ENCODE results near the gene CAPZA3.

The CAPZA3 gene

DNA sequence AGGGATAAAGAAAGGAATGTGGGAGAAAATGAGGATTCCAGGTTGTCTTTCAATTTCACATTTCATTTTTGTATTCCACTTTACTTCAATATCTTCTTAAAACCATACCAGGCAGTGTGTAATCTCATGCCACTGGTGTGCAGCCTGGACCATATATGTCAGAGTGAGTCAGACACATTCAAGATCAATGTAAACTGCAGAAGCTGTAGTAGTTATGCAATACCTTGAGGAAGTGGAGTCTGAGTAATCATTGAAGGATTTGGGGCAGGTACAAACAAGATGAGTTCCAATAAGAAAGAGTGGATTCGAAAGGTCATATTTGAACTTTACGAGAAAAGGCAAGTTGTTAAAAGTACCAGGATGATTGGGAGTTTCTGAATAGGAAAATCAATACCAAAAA lies 14.2 kb upstream of the CAPZA3 start:
- TF ChIP-seq, protein P1, sequence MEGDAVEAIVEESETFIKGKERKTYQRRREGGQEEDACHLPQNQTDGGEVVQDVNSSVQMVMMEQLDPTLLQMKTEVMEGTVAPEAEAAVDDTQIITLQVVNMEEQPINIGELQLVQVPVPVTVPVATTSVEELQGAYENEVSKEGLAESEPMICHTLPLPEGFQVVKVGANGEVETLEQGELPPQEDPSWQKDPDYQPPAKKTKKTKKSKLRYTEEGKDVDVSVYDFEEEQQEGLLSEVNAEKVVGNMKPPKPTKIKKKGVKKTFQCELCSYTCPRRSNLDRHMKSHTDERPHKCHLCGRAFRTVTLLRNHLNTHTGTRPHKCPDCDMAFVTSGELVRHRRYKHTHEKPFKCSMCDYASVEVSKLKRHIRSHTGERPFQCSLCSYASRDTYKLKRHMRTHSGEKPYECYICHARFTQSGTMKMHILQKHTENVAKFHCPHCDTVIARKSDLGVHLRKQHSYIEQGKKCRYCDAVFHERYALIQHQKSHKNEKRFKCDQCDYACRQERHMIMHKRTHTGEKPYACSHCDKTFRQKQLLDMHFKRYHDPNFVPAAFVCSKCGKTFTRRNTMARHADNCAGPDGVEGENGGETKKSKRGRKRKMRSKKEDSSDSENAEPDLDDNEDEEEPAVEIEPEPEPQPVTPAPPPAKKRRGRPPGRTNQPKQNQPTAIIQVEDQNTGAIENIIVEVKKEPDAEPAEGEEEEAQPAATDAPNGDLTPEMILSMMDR (conservative IDR thresholded peaks at IDR 0.05; ENCODE audit: low read length): no peak
- DNase-seq (ENCODE audit: low read depth): peak; percentile 64
- H3K4me3 ChIP-seq (ENCODE audit: low read length): no peak overlapping the region

DNA sequence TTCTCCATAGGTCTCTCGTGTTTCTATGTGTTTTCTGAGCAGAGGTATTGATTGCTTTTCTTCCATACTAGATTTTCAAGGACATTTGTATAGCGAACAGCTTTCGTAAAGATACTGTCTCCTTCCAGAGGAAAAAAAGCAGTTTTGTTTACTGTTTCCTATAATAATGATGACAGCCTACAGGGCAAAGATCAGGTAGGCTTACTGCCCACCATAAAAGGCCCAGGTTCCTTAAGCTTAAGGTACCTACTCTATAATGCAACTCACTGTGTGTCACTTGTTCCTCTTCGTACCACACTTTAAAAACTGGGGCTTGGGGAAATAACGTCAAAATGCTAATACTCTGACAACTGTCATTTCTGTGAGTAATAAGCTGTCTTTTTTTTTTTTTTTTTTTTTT lies 6.8 kb upstream of the CAPZA3 start:
- no peak for DNase-seq (ENCODE audit: low read depth)
- TF ChIP-seq, protein P1 (conservative IDR thresholded peaks at IDR 0.05; ENCODE audit: low read length): no peak
- no peak overlapping the region for H3K4me3 ChIP-seq (ENCODE audit: low read length)

DNA sequence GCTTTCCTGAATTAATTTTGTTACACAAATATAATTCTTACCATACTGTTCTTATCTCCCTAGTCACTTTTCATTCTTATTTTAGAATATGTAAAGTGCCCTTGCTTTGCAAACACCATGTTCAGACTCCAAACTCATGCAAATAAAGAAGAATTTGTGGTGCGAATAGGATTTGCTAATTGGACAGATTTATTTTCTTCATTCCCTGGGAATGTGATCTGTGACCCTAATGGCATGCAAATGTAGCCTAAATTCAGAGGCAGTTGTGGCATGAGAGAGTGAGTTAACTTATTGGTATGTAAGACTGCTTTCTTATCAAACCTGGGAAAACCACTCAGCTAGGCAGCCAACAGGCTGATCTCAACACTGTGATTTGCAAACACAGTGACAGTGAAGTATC lies 10.0 kb downstream of the CAPZA3 start:
- TF ChIP-seq, protein P1 (conservative IDR thresholded peaks at IDR 0.05; ENCODE audit: low read length): no peak
- no peak overlapping the region for H3K4me3 ChIP-seq (ENCODE audit: low read length)
- DNase-seq (ENCODE audit: low read depth): peak; percentile 99

DNA sequence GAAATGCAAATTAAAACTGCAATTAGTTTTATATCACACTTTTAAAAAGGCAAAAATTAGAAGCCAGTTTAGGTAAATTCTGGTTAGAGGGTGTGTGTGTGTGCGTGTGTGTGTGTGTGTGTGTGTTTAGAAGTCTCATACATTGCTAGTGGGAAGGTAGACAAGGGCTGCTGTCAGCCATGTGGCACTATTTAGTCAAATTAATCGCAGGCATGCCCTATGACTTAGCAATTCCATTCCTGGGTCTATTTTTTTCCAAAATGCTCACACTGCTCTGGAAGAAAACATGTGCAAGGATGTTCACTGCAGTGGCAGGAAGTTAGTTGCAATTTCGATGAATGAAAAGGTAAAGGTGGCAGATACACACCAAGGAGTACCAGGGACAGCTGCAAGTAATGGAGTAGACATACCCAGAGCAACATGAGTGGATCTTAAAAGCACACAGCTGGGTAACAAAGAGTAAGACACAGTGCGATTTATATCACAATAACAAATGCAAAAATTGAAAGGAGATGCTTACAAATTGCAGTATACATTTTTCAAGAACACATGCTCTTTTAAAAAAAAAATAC lies 11.6 kb downstream of the CAPZA3 start:
- H3K4me3 ChIP-seq (ENCODE audit: low read length): no peak overlapping the region
- TF ChIP-seq, protein P1 (conservative IDR thresholded peaks at IDR 0.05; ENCODE audit: low read length): no peak
- DNase-seq (ENCODE audit: low read depth): peak; percentile 91

DNA sequence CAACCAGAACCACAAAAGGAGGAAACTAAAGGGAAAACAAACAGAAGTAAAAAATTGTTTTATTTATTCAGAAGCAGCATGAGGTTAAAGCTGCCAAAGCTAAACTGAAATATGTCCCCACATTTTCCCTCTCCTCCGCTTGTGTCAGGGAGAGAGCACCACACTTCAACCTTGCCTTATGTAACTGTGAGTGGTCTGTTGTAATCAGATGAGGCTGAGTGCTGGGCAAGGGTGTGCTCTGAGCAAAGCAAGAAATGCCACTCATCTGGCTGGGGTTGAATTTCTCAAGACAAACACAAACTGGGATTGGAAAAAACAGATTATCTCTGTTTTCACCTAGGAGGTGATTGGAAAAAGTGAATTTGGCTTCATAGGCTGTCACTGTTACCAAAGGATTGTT lies 12.2 kb downstream of the CAPZA3 start:
- peak; percentile 83 for DNase-seq (ENCODE audit: low read depth)
- TF ChIP-seq, protein P1 (conservative IDR thresholded peaks at IDR 0.05; ENCODE audit: low read length): 0 out of 2 replicates have a peak, but pooled peaks have one; percentile 0
- no peak overlapping the region for H3K4me3 ChIP-seq (ENCODE audit: low read length)

DNA sequence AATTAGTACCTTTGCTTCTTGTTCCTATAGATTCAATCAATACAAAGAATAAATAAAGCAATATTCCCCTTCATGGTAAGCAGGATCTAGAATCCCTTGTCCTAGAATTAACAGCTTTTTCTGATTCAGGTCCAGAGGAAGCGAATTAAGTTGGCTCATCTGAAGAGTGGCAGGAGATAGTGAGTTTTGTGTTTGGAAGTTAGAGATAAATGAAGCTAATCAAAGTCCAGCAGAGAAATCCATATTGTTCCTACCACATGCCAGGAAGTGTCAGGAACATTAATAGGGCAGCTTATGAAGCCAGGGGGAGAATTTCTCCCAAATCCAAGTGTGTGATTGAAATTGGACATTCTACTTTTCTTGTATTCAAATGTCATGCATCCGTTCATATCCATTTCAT lies 13.9 kb downstream of the CAPZA3 start:
- TF ChIP-seq, protein P1 (conservative IDR thresholded peaks at IDR 0.05; ENCODE audit: low read length): no peak
- no peak for DNase-seq (ENCODE audit: low read depth)
- H3K4me3 ChIP-seq (ENCODE audit: low read length): no peak overlapping the region

DNA sequence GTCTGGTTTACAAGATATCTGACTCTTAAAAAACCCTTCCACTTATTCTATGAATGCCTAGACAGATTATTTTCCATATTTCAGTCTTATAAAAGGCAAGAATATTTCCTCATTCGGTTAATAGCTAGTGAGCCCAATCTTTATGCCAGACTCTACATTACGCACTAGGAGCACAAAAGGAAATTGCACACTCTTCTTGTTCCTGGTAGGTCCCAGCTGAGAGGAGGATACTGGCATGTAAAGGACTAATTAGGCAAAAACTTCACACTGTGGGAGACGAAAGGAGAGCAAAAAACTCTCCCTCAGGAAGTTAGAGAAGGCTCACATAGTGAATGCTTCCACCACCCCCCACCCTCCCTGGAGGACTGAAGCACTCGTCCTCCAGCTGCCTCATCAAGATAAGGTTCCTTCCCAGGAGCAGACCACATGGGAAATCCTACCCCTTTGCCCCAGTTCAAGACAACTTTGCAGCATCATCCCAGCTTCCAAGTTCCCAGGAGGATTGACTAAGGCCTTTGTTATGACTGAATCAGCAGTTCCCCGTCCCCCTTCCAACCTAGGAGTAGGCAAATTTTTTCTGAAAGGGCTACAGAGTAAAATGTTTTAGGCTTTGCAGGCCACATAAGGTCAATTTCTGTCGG lies 14.5 kb downstream of the CAPZA3 start:
- DNase-seq (ENCODE audit: low read depth): peak; percentile 98
- H3K4me3 ChIP-seq (ENCODE audit: low read length): no peak overlapping the region
- TF ChIP-seq, protein P1 (conservative IDR thresholded peaks at IDR 0.05; ENCODE audit: low read length): no peak
